Heart left ventricle (tissue), 16 donors: Measurements from ENCODE around the gene ALKBH7. TPM values are rescaled to one million over a fixed set of nuclear protein-coding genes. Genes with fewer than 3 reads are reported as not detected.
A peak's percentile ranks its signal among the peaks of the same experiment; 100 is the strongest.
"Not testable (repeated sequence)": the region's sequence is repeated elsewhere in the genome, so short reads cannot be mapped to it uniquely, and the experiment has no call there.

Experiments
- ATAC-seq, 4 donors: fragments of 200-7000 bp; cut with Tn5 transposase; one replicate each; pipeline ENCODE4 v1.9.1; 2020 to 2022; ENCODE audit warnings: moderate library complexity in 4 of 4, mild to moderate bottlenecking in 3 of 4, moderate number of reproducible peaks in 1 of 4
- DNase-seq, 5 donors: peaks; one replicate each; pipeline ENCODE4 v3.0.0-alpha.2; 2020
- H3K27ac ChIP-seq, 12 donors: fragments of 200-600 bp; sonication (generic) in 4 of 12; one replicate each; pipeline versions ENCODE4 v1.5.0 to v1.8.0; 2016 to 2022; ENCODE audit warnings: mild to moderate bottlenecking in 2 of 12
- H3K27me3 ChIP-seq, 9 donors: fragments of 200-600 bp; sonication (generic) in 2 of 9; one replicate each; pipeline versions ENCODE4 v1.5.1 to v1.8.0; 2016 to 2022; ENCODE audit warnings: mild to moderate bottlenecking in 3 of 9
- H3K36me3 ChIP-seq, 9 donors: fragments of 200-600 bp; sonication (generic) in 2 of 9; one replicate each; pipeline versions ENCODE4 v1.5.0 to v1.8.0; 2018 to 2022; ENCODE audit warnings: mild to moderate bottlenecking in 2 of 9
- H3K4me1 ChIP-seq, 12 donors: fragments of 200-600 bp; sonication (generic) in 4 of 12; one replicate each; pipeline versions ENCODE4 v1.5.0 to v1.8.0; 2016 to 2022; ENCODE audit warnings: mild to moderate bottlenecking in 3 of 12
- H3K4me3 ChIP-seq, 12 donors: fragments of 200-600 bp; sonication (generic) in 4 of 12; one replicate each; pipeline versions ENCODE4 v1.5.0 to v1.8.0; 2017 to 2022; ENCODE audit warnings: mild to moderate bottlenecking in 9 of 12, moderate library complexity in 4 of 12
- H3K9me3 ChIP-seq, 12 donors: fragments of 200-600 bp; sonication (generic) in 4 of 12; one replicate each; pipeline versions ENCODE4 v1.5.0 to v1.8.0; 2016 to 2022; ENCODE audit warnings: mild to moderate bottlenecking in 1 of 12
- POLR2A ChIP-seq, 2 donors: fragments of 450-650 bp; IDR thresholded peaks; one replicate each; pipeline ENCODE4 v1.6.1; 2017; ENCODE audit warnings: antibody characterized with exemption in 2 of 2, mild to moderate bottlenecking in 2 of 2, moderate library complexity in 2 of 2
- WGBS, 4 donors: extraction: QIAGEN DNeasy Blood & Tissue Kit in 2 of 4; methylation state at CpG; one replicate each; pipeline versions ENCODE4 v1.1.5 to v1.1.7; 2013 to 2018; 5-methylcytosine and 5-hydroxymethylcytosine counted together
- intact Hi-C, 10 donors: fragments of 100-400 bp; cut with DNase I; formaldehyde crosslinking; loops; one replicate each; pipeline versions ENCODE4 v1.11.1 to v1.14.2; 2022
- polyA plus RNA-seq, 2 donors: library from polyadenylated mRNA; stranded (reverse); fragments of 200-250 nt; gene quantifications; one replicate each; pipeline ENCODE4 v1.2.3, GENCODE V29; 2013
- total RNA-seq, 9 donors: library from RNA; depleted of rRNA in 2 of 9; stranded (reverse); fragments of >200 nt in 2 of 9; fragmentation: NEBNext Ultra II Directional in 3 of 9; extraction: Animal tissue kit (Norgen Biotek cat#: 25700) in 3 of 9; gene quantifications; one replicate each; pipeline versions ENCODE4 v1.1.0 to v1.2.4, GENCODE V29; 2016 to 2023
- TF ChIP-seq, protein P1 (sequence below), 12 donors: fragments of 200-600 bp; sonication (generic) in 4 of 12; IDR thresholded peaks; one replicate each; pipeline versions ENCODE4 v1.5.0 to v1.8.0; 2018 to 2022; ENCODE audit warnings: antibody characterized with exemption in 12 of 12, mild to moderate bottlenecking in 5 of 12
- donor health status: ischemic (EF 13 %, LVEDD 7.1; RV severe dilation, severe dysfunction).
- donor health status: healthy with polysubstance abuse.
- donor health status: DM: no; HTN: yes; CAD: no.
- donor health status: DM: no; HTN: no; CAD: no.
- donor health status: ischemic (EF 25% LVEDD 6.9; RV normal size, moderate dysfunction).
- donor health status: ischemic (EF 25% LVEDD 5.7; RV mildly dilated, moderate dysfunction).
- donor health status: healthy.
- donor health status: DM: yes; HTN: yes; CAD: no.
- donor health status: ischemic (EF 35%, LVEDD 5.7; RV mildly dilated, moderate dysfunction).
- donor health status: nonischemic (EF 11% LVEDD 7.7; RV severe dilation, severe dysfunction).
- donor health status: DM: yes; HTN: yes; CAD: no.
- donor health status: PGD.
- donor health status: ischemic (EF 29% LVEDD 5.4; RV normal size, mild dysfunction).
- donor health status: nonischemic (EF 23%, LVEDD 6.1; RV moderate dilation, normal function).

Gene ALKBH7
- total and polyA plus RNA-seq, 11 donors: 92.4 to 214 (median 141) TPM

DNA sequence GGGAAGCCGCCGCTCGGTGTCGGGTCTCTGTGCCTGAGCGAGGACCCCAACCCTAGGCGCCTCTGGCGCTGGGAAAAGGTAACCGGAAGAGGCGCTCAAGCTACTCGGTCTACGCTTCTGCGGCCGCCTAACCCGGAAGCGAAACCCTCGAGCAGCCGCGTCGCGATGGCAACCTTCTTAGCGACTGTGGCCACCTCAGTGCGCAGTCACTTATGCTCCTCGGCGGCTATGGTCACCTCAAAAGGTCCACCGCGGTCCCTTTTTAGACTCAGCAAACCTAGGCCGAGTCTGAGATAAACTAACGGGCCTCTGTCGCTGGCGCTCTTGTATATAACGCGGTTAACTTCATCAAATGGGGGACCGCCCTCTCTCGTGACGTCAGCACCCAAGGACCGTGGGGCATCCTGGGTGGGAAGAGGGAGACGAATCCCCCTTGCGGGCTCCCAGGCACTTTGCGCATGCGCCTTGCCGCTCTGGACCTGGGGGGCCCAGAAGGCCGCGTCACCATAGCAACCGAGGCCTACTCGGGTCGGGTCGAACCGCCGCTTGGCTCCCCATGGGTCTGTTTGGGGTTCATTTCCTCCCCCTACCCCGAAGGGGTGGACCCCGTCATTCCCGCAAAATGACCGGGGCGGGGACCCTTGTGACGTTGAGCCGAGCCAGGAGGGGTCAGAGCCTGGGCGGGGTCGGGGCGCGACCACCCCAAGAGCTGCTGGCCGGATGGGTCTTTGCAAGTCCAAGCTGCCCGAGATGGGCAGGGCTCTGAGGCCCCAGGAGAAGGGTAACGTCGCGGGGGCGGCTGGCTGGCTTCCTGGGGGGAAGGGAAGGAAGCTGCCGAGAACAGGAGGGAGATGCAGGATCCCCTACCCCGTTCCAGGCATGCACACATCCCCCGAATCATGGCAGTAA lies 20.7 kb downstream of the ALKBH7 start, which contains the start of gene GTF2F1:
GTF2F1 (minus strand) TSS at position 91 of the 909 bp plus-strand sequence. CDS start 169 bp downstream, outside the sequence.
- DNase-seq: peak; percentile 96 to 98 (median 98)
- no peaks in the 10 kb centered on the region for H3K27me3 ChIP-seq
- H3K9me3 ChIP-seq: no peaks in the 10 kb centered on the region
- peak in 1 of 2 donors; percentile 40 for TF ChIP-seq POLR2A (IDR thresholded peaks at IDR 0.05)
- TF ChIP-seq, protein P1, sequence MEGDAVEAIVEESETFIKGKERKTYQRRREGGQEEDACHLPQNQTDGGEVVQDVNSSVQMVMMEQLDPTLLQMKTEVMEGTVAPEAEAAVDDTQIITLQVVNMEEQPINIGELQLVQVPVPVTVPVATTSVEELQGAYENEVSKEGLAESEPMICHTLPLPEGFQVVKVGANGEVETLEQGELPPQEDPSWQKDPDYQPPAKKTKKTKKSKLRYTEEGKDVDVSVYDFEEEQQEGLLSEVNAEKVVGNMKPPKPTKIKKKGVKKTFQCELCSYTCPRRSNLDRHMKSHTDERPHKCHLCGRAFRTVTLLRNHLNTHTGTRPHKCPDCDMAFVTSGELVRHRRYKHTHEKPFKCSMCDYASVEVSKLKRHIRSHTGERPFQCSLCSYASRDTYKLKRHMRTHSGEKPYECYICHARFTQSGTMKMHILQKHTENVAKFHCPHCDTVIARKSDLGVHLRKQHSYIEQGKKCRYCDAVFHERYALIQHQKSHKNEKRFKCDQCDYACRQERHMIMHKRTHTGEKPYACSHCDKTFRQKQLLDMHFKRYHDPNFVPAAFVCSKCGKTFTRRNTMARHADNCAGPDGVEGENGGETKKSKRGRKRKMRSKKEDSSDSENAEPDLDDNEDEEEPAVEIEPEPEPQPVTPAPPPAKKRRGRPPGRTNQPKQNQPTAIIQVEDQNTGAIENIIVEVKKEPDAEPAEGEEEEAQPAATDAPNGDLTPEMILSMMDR (IDR thresholded peaks at IDR 0.05): peak in 4 of 12 donors; percentile 15 to 33 (median 25)
- peak; percentile 92 to 96 (median 94) for ATAC-seq
- peaks cover 0 to 17% (median 10%) of the 10 kb centered on the region in 12 donors for H3K4me1 ChIP-seq
- peak within 1 kb of the TSS; percentile 60 to 99 (median 81) for H3K4me3 ChIP-seq
- intact Hi-C loops: loop anchor here in 6 of 10 donors (1.0 to 5.0 kb wide), 6 partner anchors 20 to 1926 kb away; partner anchors contain the start of genes ALKBH7 (in 2 of the 6), CLPP (in 1 of the 6) and KHSRP (in 1 of the 6)
- H3K36me3 ChIP-seq: peaks cover 0 to 36% (median 28%) of the 10 kb centered on the region in 9 donors
- peak within 1 kb of the TSS; percentile 87 to 98 (median 94) for H3K27ac ChIP-seq
- WGBS, 4 donors: 0 to 1% (median 1%) methylated on average over 44 to 69 of the region's 69 CpGs

DNA sequence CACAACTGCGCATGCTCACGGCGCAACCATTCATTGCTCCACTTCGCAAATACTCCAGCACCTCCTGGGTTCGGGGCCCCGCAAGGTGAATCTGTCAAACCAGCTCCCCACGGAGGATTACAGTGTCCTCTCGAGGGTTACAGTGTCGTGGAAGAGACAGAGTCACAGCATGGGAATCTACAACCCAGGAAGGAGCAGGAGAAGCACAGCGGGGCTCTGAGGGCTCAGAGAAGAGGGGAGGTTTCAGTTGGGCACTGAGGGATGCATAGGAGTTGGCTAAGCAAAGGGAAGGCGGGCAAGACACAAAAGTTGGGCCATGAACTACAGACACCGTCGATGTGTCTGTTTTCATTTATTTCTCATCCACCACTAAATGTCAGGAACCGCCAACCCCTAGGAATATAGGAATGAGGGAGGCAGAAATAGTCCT lies 21.4 kb downstream of the ALKBH7 start:
- WGBS, 4 donors: 25 to 40% (median 26%) methylated on average over 9 to 14 of the region's 14 CpGs
- Histone ChIP-seq H3K4me3 (peak overlapping the region; percentile 60 to 99 (median 81)), H3K36me3 (peaks cover 0 to 29% (median 21%) of the 10 kb centered on the region in 9 donors), H3K27ac (peak overlapping the region; percentile 87 to 98 (median 94)), H3K27me3 (no peaks in the 10 kb centered on the region), H3K4me1 (peaks cover 0 to 17% (median 10%) of the 10 kb centered on the region in 12 donors), H3K9me3 (no peaks in the 10 kb centered on the region)
- no peak for TF ChIP-seq POLR2A (IDR thresholded peaks at IDR 0.05)
- TF ChIP-seq, protein P1 (IDR thresholded peaks at IDR 0.05): no peak
- intact Hi-C loops: loop anchor here in 6 of 10 donors (1.0 to 5.0 kb wide), 6 partner anchors 21 to 1927 kb away; partner anchors contain the start of genes ALKBH7 (in 2 of the 6), CLPP (in 1 of the 6) and KHSRP (in 1 of the 6)
- DNase-seq (peak in 1 of 5 donors; percentile 84), ATAC-seq (no peak)

DNA sequence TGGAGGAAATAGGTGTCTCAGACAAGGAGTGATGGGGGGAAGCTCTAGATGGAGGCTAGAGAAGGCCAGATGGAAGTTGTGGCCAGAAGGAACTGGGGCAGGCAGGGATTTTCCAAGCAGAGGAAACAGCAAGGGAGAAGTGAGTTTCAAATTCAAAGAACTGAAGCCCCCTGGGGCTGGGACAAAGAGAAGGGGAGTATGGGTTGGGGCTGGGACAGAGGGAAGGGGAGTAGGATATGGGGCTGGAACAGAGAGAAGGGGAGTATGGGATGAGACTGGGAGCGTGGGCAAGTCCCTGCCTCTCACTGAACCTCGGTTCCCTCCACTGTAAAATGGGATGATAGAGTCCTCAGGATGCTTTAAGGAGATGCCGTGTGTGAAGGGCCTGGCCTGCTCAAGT lies 22.2 kb downstream of the ALKBH7 start:
- 77 to 93% (median 85%) methylated on average over 3 of the region's 3 CpGs for WGBS, 4 donors
- intact Hi-C loops: loop anchor here in 1 of 10 donors (5.0 kb wide), 1 partner anchor 1928 kb away; no protein-coding TSS in a partner anchor
- Histone ChIP-seq H3K4me1 (peaks cover 0 to 17% (median 10%) of the 10 kb centered on the region in 12 donors), H3K9me3 (no peaks in the 10 kb centered on the region), H3K27ac (no peak overlapping the region), H3K4me3 (no peak overlapping the region), H3K36me3 (peaks cover 0 to 21% (median 13%) of the 10 kb centered on the region in 9 donors), H3K27me3 (no peaks in the 10 kb centered on the region)
- no peak for DNase-seq
- ATAC-seq: no peak
- no peak for TF ChIP-seq POLR2A (IDR thresholded peaks at IDR 0.05)
- TF ChIP-seq, protein P1 (IDR thresholded peaks at IDR 0.05): no peak

DNA sequence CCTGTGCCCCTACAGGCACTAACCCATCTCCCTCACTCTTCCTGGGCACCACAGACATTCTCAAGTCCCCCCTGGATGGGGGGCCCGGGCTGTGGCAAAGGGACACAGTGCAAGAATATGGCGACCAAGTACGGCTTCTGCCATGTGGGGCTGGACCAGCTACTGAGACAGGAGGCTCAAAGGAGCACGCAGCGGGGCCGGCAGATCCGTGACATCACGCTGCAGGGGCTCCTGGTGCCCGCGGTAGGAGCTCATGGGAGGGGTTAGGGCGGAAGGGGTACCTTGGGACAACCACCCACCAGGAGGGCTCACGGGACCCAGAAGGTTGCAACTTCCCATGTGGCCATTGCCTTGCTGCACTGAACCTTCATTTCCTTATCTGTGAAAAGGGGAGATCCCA lies 23.7 kb downstream of the ALKBH7 start:
- peaks cover 0 to 9% (median 0%) of the 10 kb centered on the region in 9 donors for H3K36me3 ChIP-seq
- H3K27me3 ChIP-seq: no peaks in the 10 kb centered on the region
- DNase-seq: no peak
- H3K9me3 ChIP-seq: no peaks in the 10 kb centered on the region
- WGBS, 4 donors: 88 to 92% (median 91%) methylated on average over 12 of the region's 12 CpGs
- H3K27ac ChIP-seq: no peak overlapping the region
- H3K4me1 ChIP-seq: peaks cover 0 to 17% (median 10%) of the 10 kb centered on the region in 12 donors
- intact Hi-C loops: no loop called here
- TF ChIP-seq, protein P1 (IDR thresholded peaks at IDR 0.05): no peak
- no peak for TF ChIP-seq POLR2A (IDR thresholded peaks at IDR 0.05)
- no peak for ATAC-seq
- H3K4me3 ChIP-seq: no peak overlapping the region

DNA sequence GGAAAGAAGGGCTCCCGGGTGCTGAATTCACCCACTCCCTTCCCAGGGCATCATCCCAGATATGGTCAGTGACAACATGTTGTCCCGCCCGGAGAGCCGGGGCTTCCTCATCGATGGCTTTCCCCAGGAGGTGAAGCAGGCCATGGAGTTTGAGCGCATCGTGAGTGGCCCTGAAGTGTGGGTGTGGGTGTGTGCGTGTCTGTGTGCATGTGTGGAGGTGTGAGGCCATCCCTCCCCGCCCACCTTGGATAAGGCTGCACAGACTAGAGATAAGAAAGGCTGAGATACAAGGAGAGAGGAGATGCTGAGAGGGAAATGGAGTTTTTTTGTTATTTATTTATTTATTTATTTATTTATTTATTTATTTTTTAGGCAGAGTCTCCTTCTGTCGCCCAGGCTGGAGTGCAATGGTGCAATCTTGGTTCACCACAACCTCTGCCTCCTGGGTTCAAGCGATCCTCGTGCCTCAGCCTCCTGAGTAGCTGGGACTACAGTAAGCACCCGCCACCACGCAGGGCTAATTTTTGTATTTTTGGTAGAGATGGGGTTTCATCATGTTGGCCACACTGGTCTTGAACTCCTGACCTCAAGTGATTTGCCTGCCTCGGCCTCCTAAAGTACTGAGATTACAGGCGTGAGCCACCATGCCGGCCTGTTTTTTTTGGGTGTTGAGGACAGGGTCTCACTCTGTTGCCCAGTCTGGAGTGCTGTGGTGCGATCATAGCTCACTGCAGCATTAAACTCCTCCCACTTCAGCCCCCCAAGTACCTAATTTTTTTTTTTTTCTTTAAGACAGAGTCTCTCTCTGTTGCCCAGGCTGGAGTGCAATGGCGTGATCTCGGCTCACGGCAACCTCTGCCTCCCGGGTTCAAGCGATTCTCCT lies 27.7 kb downstream of the ALKBH7 start:
- not testable (repeated sequence) for ATAC-seq, H3K27ac ChIP-seq
- WGBS, 4 donors: 87 to 90% (median 88%) methylated on average over 23 of the region's 23 CpGs

More for the DNA sequence above, 27.7 kb downstream of the ALKBH7 start:
- intact Hi-C loops, H3K36me3 ChIP-seq, DNase-seq, H3K4me3 ChIP-seq, H3K9me3 ChIP-seq, H3K27me3 ChIP-seq, H3K4me1 ChIP-seq: not testable (repeated sequence)
